H1 (cell line): ENCODE measurements around the gene KCNH5. TPM values are rescaled to one million over a fixed set of nuclear protein-coding genes. Genes with fewer than 3 reads are reported as not detected.

Experiments used
- CTCF ChIA-PET: fragments of 300-600 bp; sonication (Branson Sonifier 250); formaldehyde crosslinking; loops from one replicate; lab custom pipeline; 2021; ENCODE audit not compliant: partially characterized antibody; lab: Charles Lee
- POLR2A ChIA-PET: fragments of 300-600 bp; sonication (Branson Sonifier 250); formaldehyde crosslinking; loops from one replicate; lab custom pipeline; 2021; ENCODE audit warnings: inconsistent platforms; ENCODE audit not compliant: partially characterized antibody; lab: Charles Lee
- DNase-seq, 2 experiments: peaks; one replicate each; pipeline versions ENCODE4 v3.0.0 to v3.0.0-alpha.2; 2010 to 2022; ENCODE audit warnings: low spot score in 2 of 2, low read depth in 1 of 2, mixed read lengths in 1 of 2
- FAIRE-seq: peaks from 2 replicates; lab custom pipeline; 2011; peaks lifted over from hg19 to GRCh38; lab: Jason Lieb, UNC
- H2AFZ ChIP-seq: 2 replicates; pipeline ENCODE4 v1.8.1; 2012; ENCODE audit warnings: low read length, inconsistent platforms
- H2AK5ac ChIP-seq: 2 replicates; pipeline ENCODE4 v1.6.1; 2013; ENCODE audit warnings: low read depth, low read length
- H2BK120ac ChIP-seq: replicated peaks from 2 replicates; pipeline ENCODE3; 2013; ENCODE audit warnings: low read depth, low read length, inconsistent platforms
- H2BK12ac ChIP-seq: 2 replicates; pipeline ENCODE4 v1.6.1; 2013; ENCODE audit warnings: low read depth, low read length
- H2BK15ac ChIP-seq: 2 replicates; pipeline ENCODE4 v1.6.1; 2013; ENCODE audit warnings: low read length
- H2BK20ac ChIP-seq: 2 replicates; pipeline ENCODE4 v1.6.1; 2013; ENCODE audit warnings: low read length
- H2BK5ac ChIP-seq: 2 replicates; pipeline ENCODE4 v1.6.1; 2013; ENCODE audit warnings: low read depth, low read length
- H3K14ac ChIP-seq: 2 replicates; pipeline ENCODE4 v1.6.1; 2013; ENCODE audit warnings: inconsistent platforms; ENCODE audit not compliant: insufficient read length
- H3K18ac ChIP-seq: 2 replicates; pipeline ENCODE4 v1.6.1; 2013; ENCODE audit warnings: low read length; ENCODE audit errors: extremely low read depth
- H3K23ac ChIP-seq: 2 replicates; pipeline ENCODE4 v1.6.1; 2013; ENCODE audit warnings: inconsistent platforms; ENCODE audit not compliant: insufficient read length
- H3K23me2 ChIP-seq: 2 replicates; pipeline ENCODE4 v1.6.1; 2013; ENCODE audit warnings: low read depth, low read length
- H3K27ac ChIP-seq: 2 replicates; pipeline ENCODE4 v1.6.1; 2011; ENCODE audit warnings: low read depth, low read length, inconsistent platforms
- H3K27me3 ChIP-seq, 4 experiments: replicated peaks in 1 of 4; 1 replicate in 1 of 4; 2 replicates in 3 of 4; pipeline versions ENCODE4 v1.6.1 to v1.8.1; 2011 to 2013; ENCODE audit warnings: low read length in 3 of 4, mild to moderate bottlenecking in 3 of 4, inconsistent platforms in 2 of 4, mixed read lengths in 2 of 4, moderate library complexity in 1 of 4; ENCODE audit not compliant: control insufficient read depth in 3 of 4, insufficient read depth in 3 of 4; ENCODE audit errors: extremely low read depth in 1 of 4
- H3K36me3 ChIP-seq, 4 experiments: 2 replicates each; pipeline versions ENCODE4 v1.6.1 to v1.8.1; 2011 to 2013; ENCODE audit warnings: mild to moderate bottlenecking in 4 of 4, low read length in 3 of 4, moderate library complexity in 2 of 4, control low read depth in 1 of 4, inconsistent platforms in 1 of 4; ENCODE audit not compliant: insufficient read depth in 4 of 4, control insufficient read depth in 2 of 4
- H3K4ac ChIP-seq: replicated peaks from 2 replicates; pipeline ENCODE3; 2013; ENCODE audit warnings: low read length, low read depth, mixed read lengths, inconsistent platforms; ENCODE audit not compliant: insufficient read length
- H3K4me1 ChIP-seq, 4 experiments: replicated peaks in 1 of 4; 1 replicate in 1 of 4; 2 replicates in 3 of 4; pipeline versions ENCODE4 v1.6.1 to v1.8.1; 2011 to 2013; ENCODE audit warnings: low read length in 3 of 4, inconsistent platforms in 2 of 4, mixed read lengths in 1 of 4; ENCODE audit not compliant: insufficient read depth in 4 of 4, control insufficient read depth in 3 of 4
- H3K4me2 ChIP-seq, 2 experiments: 2 replicates each; pipeline versions ENCODE4 v1.6.1 to v1.8.1; 2011 to 2013; ENCODE audit warnings: low read depth in 2 of 2, low read length in 2 of 2, control low read depth in 1 of 2, inconsistent platforms in 1 of 2, mild to moderate bottlenecking in 1 of 2; ENCODE audit not compliant: insufficient read depth in 1 of 2
- H3K4me3 ChIP-seq, 4 experiments: fragments of 200-600, 300-600 bp in 1 of 4; sonication (generic), shearing (Covaris generic), sonication (Bioruptor Twin) in 1 of 4; 2 replicates each; pipeline versions ENCODE4 v1.5.1 to v1.8.1; 2011 to 2016; ENCODE audit warnings: low read length in 4 of 4, low read depth in 3 of 4, control low read depth in 2 of 4, inconsistent platforms in 2 of 4, mild to moderate bottlenecking in 2 of 4, mixed read lengths in 1 of 4, moderate library complexity in 1 of 4; ENCODE audit not compliant: insufficient read depth in 2 of 4; ENCODE audit errors: extremely low read depth in 1 of 4
- H3K56ac ChIP-seq: replicated peaks from 2 replicates; pipeline ENCODE3; 2013; ENCODE audit warnings: low read depth, mild to moderate bottlenecking, mixed read lengths, low read length, inconsistent platforms; ENCODE audit not compliant: insufficient read length
- H3K79me1 ChIP-seq: 2 replicates; pipeline ENCODE4 v1.6.1; 2013; ENCODE audit warnings: low read depth, low read length, control low read depth
- H3K79me2 ChIP-seq, 2 experiments: 2 replicates each; pipeline versions ENCODE4 v1.6.1 to v1.8.1; 2012 to 2013; ENCODE audit warnings: low read length in 2 of 2, mild to moderate bottlenecking in 2 of 2, inconsistent platforms in 1 of 2; ENCODE audit not compliant: insufficient read depth in 2 of 2, control insufficient read depth in 1 of 2
- H3K9ac ChIP-seq, 4 experiments: replicated peaks in 1 of 4; 1 replicate in 1 of 4; 2 replicates in 3 of 4; pipeline versions ENCODE4 v1.6.1 to v1.8.1; 2011 to 2013; ENCODE audit warnings: low read depth in 3 of 4, low read length in 3 of 4, control low read depth in 2 of 4, mild to moderate bottlenecking in 2 of 4, moderate library complexity in 2 of 4, inconsistent platforms in 1 of 4; ENCODE audit errors: extremely low read depth in 1 of 4
- H3K9me3 ChIP-seq, 2 experiments: 2 replicates each; pipeline versions ENCODE4 v1.6.1 to v1.8.1; 2012 to 2013; ENCODE audit warnings: mild to moderate bottlenecking in 2 of 2, moderate library complexity in 2 of 2, control low read depth in 1 of 2, inconsistent platforms in 1 of 2, low read depth in 1 of 2, low read length in 1 of 2, mixed read lengths in 1 of 2; ENCODE audit not compliant: insufficient read depth in 2 of 2
- H4K20me1 ChIP-seq, 2 experiments: replicated peaks in 1 of 2; 2 replicates each; pipeline versions ENCODE3 to v1.8.1; 2011 to 2013; ENCODE audit warnings: inconsistent platforms in 2 of 2, low read length in 2 of 2, mild to moderate bottlenecking in 1 of 2; ENCODE audit not compliant: insufficient read depth in 2 of 2, control insufficient read depth in 1 of 2
- H4K5ac ChIP-seq: 2 replicates; pipeline ENCODE4 v1.6.1; 2013; ENCODE audit warnings: low read length, low read depth, mixed read lengths, inconsistent platforms; ENCODE audit not compliant: insufficient read length
- H4K8ac ChIP-seq: 2 replicates; pipeline ENCODE4 v1.8.0; 2013; ENCODE audit warnings: mild to moderate bottlenecking, moderate library complexity, low read length, inconsistent platforms; ENCODE audit not compliant: insufficient read depth; ENCODE audit errors: extremely low read depth
- H4K91ac ChIP-seq: replicated peaks from 2 replicates; pipeline ENCODE3; 2013; ENCODE audit warnings: low read length, mixed read lengths, inconsistent platforms; ENCODE audit not compliant: insufficient read length
- CHD1 ChIP-seq: IDR thresholded peaks from 2 replicates; pipeline ENCODE4 v1.6.1; 2012; ENCODE audit warnings: low read depth, low read length, improper control_type of control experiment
- CHD2 ChIP-seq: IDR thresholded peaks from 2 replicates; pipeline ENCODE4 v1.6.1; 2012; ENCODE audit warnings: low read length, improper control_type of control experiment
- GABPA ChIP-seq: IDR thresholded peaks from 2 replicates; pipeline ENCODE4 v1.6.1; 2011; ENCODE audit warnings: mild to moderate bottlenecking, low read length, moderate library complexity, borderline replicate concordance; ENCODE audit not compliant: insufficient read depth
- GTF2F1 ChIP-seq: IDR thresholded peaks from 2 replicates; pipeline ENCODE4 v1.6.1; 2012; ENCODE audit warnings: low read depth, low read length, improper control_type of control experiment, borderline replicate concordance
- KDM4A ChIP-seq: IDR thresholded peaks from one replicate; pipeline ENCODE4 v1.7.1; 2012; ENCODE audit warnings: low read depth, mild to moderate bottlenecking, moderate library complexity, low read length, inconsistent platforms; ENCODE audit not compliant: severe bottlenecking
- WGBS, 2 experiments: shearing (Covaris generic) in 1 of 2; methylation state at CpG; one replicate each; pipeline versions ENCODE4 v1.1.6 to v1.1.7; 2013 to 2015; ENCODE audit warnings: low lambda C conversion rate in 2 of 2, mixed read lengths in 2 of 2, inconsistent platforms in 1 of 2, low coverage in 1 of 2, missing lambda C conversion rate in 1 of 2; ENCODE audit not compliant: insufficient replicate concordance in 2 of 2, insufficient coverage in 1 of 2, insufficient read length in 1 of 2; ENCODE audit errors: extremely low coverage in 1 of 2, missing lambda C conversion rate in 1 of 2; 5-methylcytosine and 5-hydroxymethylcytosine counted together
- polyA plus RNA-seq, 7 experiments: library from polyadenylated mRNA; depleted of rRNA in 3 of 7; stranded (reverse) in 5 of 7; unstranded in 2 of 7; fragments of >200 nt in 5 of 7; fragments of 200-250 nt in 2 of 7; gene quantifications; 1 replicate in 5 of 7; 2 replicates in 1 of 7; 4 replicates in 1 of 7; pipeline versions ENCODE4 v1.2.1 to v1.2.3, GENCODE V29; 2011 to 2013; ENCODE audit warnings: missing spikeins in 2 of 7, mixed read lengths in 2 of 7
- total RNA-seq: library from RNA; stranded (reverse); fragmentation: NEBNext Ultra II Directional; extraction: Animal tissue kit (Norgen Biotek cat#: 25700); gene quantifications from 2 replicates; pipeline ENCODE4 v1.2.1, GENCODE V29; 2021

KCNH5 gene
- total and polyA plus RNA-seq, 2 of the 8 experiments (the other 6 are each of a cell fraction or from before 2014, with no cell fraction given) = 0.24 to 0.50 TPM

GRCh38 chr14:63051301-63051700, 6.0 kb upstream of the KCNH5 start:
- Histone ChIP-seq H3K27ac (no peak overlapping the region), H2AFZ (no peak overlapping the region), H3K23ac (no peak overlapping the region), H4K8ac (no peak overlapping the region), H3K27me3 (peaks cover 0 to 8% (median 4%) of the 10 kb centered on the region in 4 experiments; a peak in 5 of 7 replicates), H2BK120ac (no peak overlapping the region), H3K4me1 (peaks cover 0 to 3% (median 0%) of the 10 kb centered on the region in 4 experiments; a peak in 1 of 7 replicates), H3K23me2 (peaks cover under 1% of the 10 kb centered on the region; the same call in 1 of the 2 replicates), H2AK5ac (no peak overlapping the region), H3K18ac (no peak overlapping the region), H3K56ac (no peak overlapping the region), H3K36me3 (no peaks in the 10 kb centered on the region), H3K4ac (no peak overlapping the region), H3K79me2 (no peaks in the 10 kb centered on the region), H3K4me3 (no peak overlapping the region), H3K4me2 (no peak overlapping the region), H3K9ac (no peak overlapping the region), H4K91ac (no peak overlapping the region), H2BK20ac (no peak overlapping the region), H2BK5ac (no peak overlapping the region), H3K14ac (no peak overlapping the region), H2BK12ac (no peak overlapping the region), H2BK15ac (no peak overlapping the region), H4K20me1 (no peaks in the 10 kb centered on the region), H4K5ac (no peak overlapping the region), H3K9me3 (no peaks in the 10 kb centered on the region), H3K79me1 (no peaks in the 10 kb centered on the region)
- 93% methylated on average over 2 of the region's 2 CpGs; no CpG with 5 or more reads in 1 of the 2 experiments for WGBS, 2 experiments
- DNase-seq = no peak
- POLR2A ChIA-PET = no interaction called here
- TF ChIP-seq GABPA (no peak), CHD1 (no peak), KDM4A (no peak), GTF2F1 (no peak), CHD2 (no peak)
- FAIRE-seq = no peak
- CTCF ChIA-PET = interaction anchor here (1.7 kb wide), 1 partner anchor 872 kb away, joined by 4 read pairs; no protein-coding TSS in a partner anchor
